ENCODE results near the gene ZSCAN16. TPM values are rescaled to one million over a fixed set of nuclear protein-coding genes. Genes with fewer than 3 reads are reported as not detected.
A peak's percentile ranks its signal among the peaks of the same experiment; 100 is the strongest.

ZSCAN16 gene
- total RNA-seq, 4 donors from 2014 or later = 2.4 to 7.6 (median 4.2) TPM

DNA sequence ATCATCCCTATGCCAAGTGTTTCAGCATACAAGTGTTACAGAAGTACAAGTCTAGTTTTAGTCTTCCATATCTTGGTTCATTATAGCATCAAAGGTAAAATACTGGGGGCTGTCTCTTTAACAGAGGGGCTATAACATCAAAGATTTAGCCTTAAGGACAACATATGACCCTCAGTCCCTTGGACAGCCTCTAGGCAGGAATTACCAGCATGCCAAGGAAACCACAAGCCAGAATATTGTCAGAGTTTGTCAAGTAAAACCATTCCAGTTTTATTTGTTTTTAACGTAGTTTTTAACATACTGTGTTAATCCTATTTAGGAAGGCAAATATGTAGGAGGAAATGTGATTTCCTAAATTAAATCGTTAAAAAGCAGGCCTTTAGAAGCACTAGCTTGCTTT lies 35.8 kb downstream of the ZSCAN16 start:
- TF ChIP-seq POLR2A (IDR thresholded peaks at IDR 0.05) = no peak
- no peak for TF ChIP-seq EP300 (IDR thresholded peaks at IDR 0.05)
- TF ChIP-seq, protein P1, sequence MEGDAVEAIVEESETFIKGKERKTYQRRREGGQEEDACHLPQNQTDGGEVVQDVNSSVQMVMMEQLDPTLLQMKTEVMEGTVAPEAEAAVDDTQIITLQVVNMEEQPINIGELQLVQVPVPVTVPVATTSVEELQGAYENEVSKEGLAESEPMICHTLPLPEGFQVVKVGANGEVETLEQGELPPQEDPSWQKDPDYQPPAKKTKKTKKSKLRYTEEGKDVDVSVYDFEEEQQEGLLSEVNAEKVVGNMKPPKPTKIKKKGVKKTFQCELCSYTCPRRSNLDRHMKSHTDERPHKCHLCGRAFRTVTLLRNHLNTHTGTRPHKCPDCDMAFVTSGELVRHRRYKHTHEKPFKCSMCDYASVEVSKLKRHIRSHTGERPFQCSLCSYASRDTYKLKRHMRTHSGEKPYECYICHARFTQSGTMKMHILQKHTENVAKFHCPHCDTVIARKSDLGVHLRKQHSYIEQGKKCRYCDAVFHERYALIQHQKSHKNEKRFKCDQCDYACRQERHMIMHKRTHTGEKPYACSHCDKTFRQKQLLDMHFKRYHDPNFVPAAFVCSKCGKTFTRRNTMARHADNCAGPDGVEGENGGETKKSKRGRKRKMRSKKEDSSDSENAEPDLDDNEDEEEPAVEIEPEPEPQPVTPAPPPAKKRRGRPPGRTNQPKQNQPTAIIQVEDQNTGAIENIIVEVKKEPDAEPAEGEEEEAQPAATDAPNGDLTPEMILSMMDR (IDR thresholded peaks at IDR 0.05) = no peak
- no peak for TF ChIP-seq POLR2AphosphoS5 (IDR thresholded peaks at IDR 0.05)
- Histone ChIP-seq H3K4me3 (no peak overlapping the region), H3K27me3 (no peaks in the 10 kb centered on the region), H3K27ac (no peak overlapping the region), H3K4me1 (peaks cover 8% of the 10 kb centered on the region), H3K36me3 (peaks cover 22% of the 10 kb centered on the region), H3K9me3 (no peaks in the 10 kb centered on the region)
- WGBS = 67% methylated on average over 2 of the region's 2 CpGs
- DNase-seq (ENCODE audit: low spot score in 2 of 2) = no peak

GRCh38 chr6:28161410-28162079 lies 37.1 kb downstream of the ZSCAN16 start:
- Histone ChIP-seq H3K27ac (no peak overlapping the region), H3K36me3 (peaks cover 12% of the 10 kb centered on the region), H3K9me3 (no peaks in the 10 kb centered on the region), H3K4me3 (peak overlapping the region; percentile 53), H3K27me3 (no peaks in the 10 kb centered on the region), H3K4me1 (peaks cover 8% of the 10 kb centered on the region)
- peak; percentile 70 to 84 for DNase-seq (ENCODE audit: low spot score in 2 of 2)
- 5% methylated on average over 23 of the region's 32 CpGs for WGBS
- TF ChIP-seq EP300 (IDR thresholded peaks at IDR 0.05) (no peak), POLR2A (IDR thresholded peaks at IDR 0.05) (no peak)

GRCh38 chr6:28165563-28165962 lies 41.2 kb downstream of the ZSCAN16 start:
- Histone ChIP-seq H3K27ac (no peak overlapping the region), H3K36me3 (no peaks in the 10 kb centered on the region), H3K27me3 (no peaks in the 10 kb centered on the region), H3K9me3 (no peaks in the 10 kb centered on the region), H3K4me3 (no peak overlapping the region), H3K4me1 (peaks cover 8% of the 10 kb centered on the region)
- TF ChIP-seq, protein P1 (IDR thresholded peaks at IDR 0.05) = no peak
- TF ChIP-seq POLR2A (IDR thresholded peaks at IDR 0.05) (no peak), POLR2AphosphoS5 (IDR thresholded peaks at IDR 0.05) (no peak), EP300 (IDR thresholded peaks at IDR 0.05) (no peak)
- WGBS = 84% methylated on average over 1 of the region's 1 CpG
- no peak for DNase-seq (ENCODE audit: low spot score in 2 of 2)

DNA sequence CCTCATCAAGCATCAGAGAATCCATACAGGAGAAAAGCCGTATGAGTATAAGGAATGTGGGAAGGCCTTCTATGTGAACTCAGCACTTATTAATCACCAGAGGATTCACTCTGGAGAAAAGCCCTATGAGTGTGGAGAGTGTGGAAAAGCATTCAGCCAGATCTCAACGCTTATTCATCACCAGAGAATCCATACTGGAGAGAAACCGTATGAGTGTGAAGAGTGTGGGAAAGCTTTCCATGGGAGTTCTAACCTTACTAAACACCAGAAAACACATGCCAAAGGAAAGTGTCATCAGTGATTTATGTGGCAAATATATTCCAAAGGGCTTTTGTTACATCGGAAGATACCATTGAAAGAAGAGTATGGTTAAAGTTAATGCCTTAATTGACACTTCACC lies 42.7 kb downstream of the ZSCAN16 start:
- no peak overlapping the region for H3K4me3 ChIP-seq
- no peaks in the 10 kb centered on the region for H3K4me1 ChIP-seq
- no peak overlapping the region for H3K27ac ChIP-seq
- H3K36me3 ChIP-seq = no peaks in the 10 kb centered on the region
- H3K9me3 ChIP-seq = no peaks in the 10 kb centered on the region
- no peak for DNase-seq (ENCODE audit: low spot score in 2 of 2)
- WGBS = 78% methylated on average over 4 of the region's 4 CpGs
- TF ChIP-seq EP300 (IDR thresholded peaks at IDR 0.05) (no peak), POLR2AphosphoS5 (IDR thresholded peaks at IDR 0.05) (no peak), POLR2A (IDR thresholded peaks at IDR 0.05) (no peak)
- TF ChIP-seq, protein P1 (IDR thresholded peaks at IDR 0.05) = no peak
- no peaks in the 10 kb centered on the region for H3K27me3 ChIP-seq

DNA sequence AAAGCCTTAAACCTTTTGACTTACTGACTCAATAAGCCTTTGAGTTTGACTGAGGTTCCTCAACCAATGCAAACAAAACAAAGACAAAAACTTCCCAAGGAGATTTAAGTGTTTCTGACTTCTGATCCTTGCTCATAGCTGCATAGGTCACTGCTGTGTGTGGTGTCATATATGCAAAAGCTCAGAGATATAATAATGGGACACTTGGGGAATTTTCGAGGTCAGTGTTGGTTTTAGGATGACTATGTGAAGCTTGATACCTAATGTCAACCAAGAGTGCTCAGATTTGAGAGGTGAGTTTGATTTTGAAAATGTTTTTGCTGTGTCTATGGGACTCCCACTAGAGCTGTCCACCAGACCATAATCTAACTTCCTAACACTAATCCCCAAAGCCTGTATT lies 43.5 kb downstream of the ZSCAN16 start:
- 95% methylated on average over 1 of the region's 1 CpG for WGBS
- no peak overlapping the region for H3K27ac ChIP-seq
- TF ChIP-seq, protein P1 (IDR thresholded peaks at IDR 0.05) = no peak
- no peak for TF ChIP-seq EP300 (IDR thresholded peaks at IDR 0.05)
- TF ChIP-seq POLR2AphosphoS5 (IDR thresholded peaks at IDR 0.05) = no peak
- TF ChIP-seq POLR2A (IDR thresholded peaks at IDR 0.05) = no peak
- H3K27me3 ChIP-seq = no peaks in the 10 kb centered on the region
- no peak overlapping the region for H3K4me3 ChIP-seq
- DNase-seq (ENCODE audit: low spot score in 2 of 2) = no peak
- H3K4me1 ChIP-seq = no peaks in the 10 kb centered on the region
- H3K9me3 ChIP-seq = no peaks in the 10 kb centered on the region
- H3K36me3 ChIP-seq = no peaks in the 10 kb centered on the region

All from suprapubic skin (tissue), 4 donors.